Common myeloid progenitor, CD34-positive (primary cell): ENCODE data around the gene ALOX5AP.
A peak's percentile ranks its signal among the peaks of the same experiment; 100 is the strongest.

Source experiments
- CTCF ChIA-PET: fragments of 350-600 bp; sonication (Branson Sonifier 250); formaldehyde crosslinking; loops from one replicate; lab custom pipeline; 2021; ENCODE audit warnings: antibody characterized with exemption; lab: Charles Lee
- POLR2A ChIA-PET: fragments of 350-600 bp; sonication (Branson Sonifier 250); formaldehyde crosslinking; loops from one replicate; lab custom pipeline; 2021; ENCODE audit warnings: antibody characterized with exemption; lab: Charles Lee
- DNase-seq, 3 donors: peaks; one replicate each; pipeline versions ENCODE4 v3.0.0 to v3.0.0-alpha.2; 2013
- H3K27ac ChIP-seq, 2 experiments: 1 replicate in 1 of 2; 2 replicates in 1 of 2; pipeline ENCODE4 v1.7.0; 2013; ENCODE audit warnings: inconsistent platforms in 2 of 2, low read length in 2 of 2, mild to moderate bottlenecking in 2 of 2, low read depth in 1 of 2, moderate library complexity in 1 of 2; ENCODE audit not compliant: severe bottlenecking in 2 of 2, insufficient read depth in 1 of 2, poor library complexity in 1 of 2
- H3K27me3 ChIP-seq, 5 experiments: replicated peaks in 2 of 5; 1 replicate in 3 of 5; 2 replicates in 2 of 5; pipeline versions ENCODE4 v1.6.1 to v1.7.0; 2013; ENCODE audit warnings: low read length in 4 of 5, mild to moderate bottlenecking in 2 of 5, moderate library complexity in 2 of 5, inconsistent platforms in 1 of 5; ENCODE audit not compliant: insufficient read depth in 5 of 5, control insufficient read depth in 4 of 5
- H3K36me3 ChIP-seq, 4 experiments: 1 replicate in 2 of 4; 2 replicates in 2 of 4; pipeline versions ENCODE4 v1.6.1 to v1.7.0; 2013; ENCODE audit warnings: low read length in 3 of 4, control low read depth in 1 of 4, mild to moderate bottlenecking in 1 of 4; ENCODE audit not compliant: control insufficient read depth in 4 of 4, insufficient read depth in 4 of 4
- H3K4me1 ChIP-seq, 4 experiments: 1 replicate in 3 of 4; 2 replicates in 1 of 4; pipeline versions ENCODE4 v1.6.1 to v1.7.1; 2013; ENCODE audit warnings: low read length in 3 of 4, mild to moderate bottlenecking in 3 of 4, control low read depth in 1 of 4, inconsistent platforms in 1 of 4, moderate library complexity in 1 of 4; ENCODE audit not compliant: control insufficient read depth in 4 of 4, insufficient read depth in 4 of 4; ENCODE audit errors: control extremely low read depth in 1 of 4
- H3K4me3 ChIP-seq, 7 experiments: 1 replicate in 4 of 7; 2 replicates in 3 of 7; pipeline versions ENCODE4 v1.5.1 to v1.7.0; 2013; ENCODE audit warnings: mild to moderate bottlenecking in 7 of 7, low read length in 6 of 7, moderate library complexity in 6 of 7, inconsistent platforms in 2 of 7, low read depth in 2 of 7, control low read depth in 1 of 7; ENCODE audit not compliant: insufficient read depth in 4 of 7, control insufficient read depth in 1 of 7; ENCODE audit errors: extremely low read depth in 1 of 7
- H3K9me3 ChIP-seq, 5 experiments: 1 replicate in 4 of 5; 2 replicates in 1 of 5; pipeline versions ENCODE4 v1.6.1 to v1.7.1; 2013; ENCODE audit warnings: low read length in 4 of 5, mild to moderate bottlenecking in 2 of 5, inconsistent platforms in 1 of 5, low read depth in 1 of 5, moderate library complexity in 1 of 5; ENCODE audit not compliant: control insufficient read depth in 4 of 5, insufficient read depth in 2 of 5; ENCODE audit errors: control extremely low read depth in 1 of 5
- WGBS: methylation state at CpG from one replicate; pipeline ENCODE4 v1.1.5; 2013; ENCODE audit not compliant: insufficient coverage; 5-methylcytosine and 5-hydroxymethylcytosine counted together

Gene ALOX5AP

GRCh38 chr13:30800107-30800506 is 64.8 kb downstream of the ALOX5AP start:
- DNase-seq = no peak
- no peak overlapping the region for H3K4me3 ChIP-seq
- peaks cover 0 to 10% (median 5%) of the 10 kb centered on the region in 4 experiments for H3K4me1 ChIP-seq
- H3K36me3 ChIP-seq = no peaks in the 10 kb centered on the region
- POLR2A ChIA-PET = no interaction called here
- H3K9me3 ChIP-seq = no peaks in the 10 kb centered on the region
- 17% methylated on average over 1 of the region's 2 CpGs for WGBS
- H3K27ac ChIP-seq = no peak overlapping the region
- CTCF ChIA-PET = interaction anchor here (1.5 kb wide), 1 partner anchor 95 kb away, joined by 3 read pairs; no protein-coding TSS in a partner anchor
- H3K27me3 ChIP-seq = peaks cover 0 to 9% (median 0%) of the 10 kb centered on the region in 5 experiments

DNA sequence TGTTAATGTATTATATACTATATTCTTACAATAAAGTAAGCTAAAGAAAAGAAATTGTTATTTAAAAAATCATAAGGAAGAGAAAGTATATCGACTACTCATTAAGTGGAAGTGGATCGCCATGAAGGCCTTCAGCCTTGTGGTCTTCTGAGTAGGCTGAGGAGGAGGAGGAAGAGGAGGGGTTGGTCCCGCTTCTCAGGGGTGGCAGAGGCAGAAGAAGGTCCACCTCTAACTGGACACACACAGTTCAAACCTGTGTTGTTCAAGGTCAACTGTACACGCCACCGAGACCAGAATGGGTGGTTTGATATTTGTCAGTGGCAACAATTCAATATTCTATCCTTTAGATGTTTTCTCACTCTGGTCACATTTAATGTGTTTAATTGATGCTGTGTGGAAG is 67.2 kb downstream of the ALOX5AP start:
- 83% methylated on average over 2 of the region's 5 CpGs for WGBS
- H3K4me1 ChIP-seq = peaks cover 0 to 13% (median 9%) of the 10 kb centered on the region in 4 experiments
- DNase-seq = no peak
- no peaks in the 10 kb centered on the region for H3K9me3 ChIP-seq
- H3K36me3 ChIP-seq = no peaks in the 10 kb centered on the region
- ChIA-PET POLR2A (interaction anchor here (0.7 to 1.0 kb wide), 2 partner anchors 124 to 134 kb away, joined by 3 read pairs; no protein-coding TSS in a partner anchor), CTCF (interaction anchor here (0.7 to 4.0 kb wide), 8 partner anchors 10 to 494 kb away, joined by 3 to 33 read pairs (median 5); no protein-coding TSS in a partner anchor)
- peak overlapping the region in 1 of 7 experiments; percentile 53 for H3K4me3 ChIP-seq
- peaks cover 0 to 3% (median 0%) of the 10 kb centered on the region in 5 experiments for H3K27me3 ChIP-seq
- H3K27ac ChIP-seq = no peak overlapping the region

- ChIA-PET CTCF (interaction anchor here (0.8 to 4.0 kb wide), 15 partner anchors 8 to 495 kb away, joined by 3 to 33 read pairs (median 6); no protein-coding TSS in a partner anchor), POLR2A (interaction anchor here (1.0 kb wide), 1 partner anchor 134 kb away, joined by 3 read pairs; no protein-coding TSS in a partner anchor)
- 21% methylated on average over 29 of the region's 32 CpGs for WGBS
- Histone ChIP-seq H3K4me3 (peak overlapping the region in 4 of 7 experiments; percentile 32 to 68 (median 57)), H3K9me3 (no peaks in the 10 kb centered on the region), H3K4me1 (peaks cover 0 to 13% (median 9%) of the 10 kb centered on the region in 4 experiments), H3K27ac (no peak overlapping the region), H3K27me3 (peaks cover 0 to 3% (median 0%) of the 10 kb centered on the region in 5 experiments), H3K36me3 (no peaks in the 10 kb centered on the region)
- DNase-seq = peak; percentile 73 to 81 (median 77)
Measured at GRCh38 chr13:30802953-30803478, 67.7 kb downstream of the ALOX5AP start.

DNA sequence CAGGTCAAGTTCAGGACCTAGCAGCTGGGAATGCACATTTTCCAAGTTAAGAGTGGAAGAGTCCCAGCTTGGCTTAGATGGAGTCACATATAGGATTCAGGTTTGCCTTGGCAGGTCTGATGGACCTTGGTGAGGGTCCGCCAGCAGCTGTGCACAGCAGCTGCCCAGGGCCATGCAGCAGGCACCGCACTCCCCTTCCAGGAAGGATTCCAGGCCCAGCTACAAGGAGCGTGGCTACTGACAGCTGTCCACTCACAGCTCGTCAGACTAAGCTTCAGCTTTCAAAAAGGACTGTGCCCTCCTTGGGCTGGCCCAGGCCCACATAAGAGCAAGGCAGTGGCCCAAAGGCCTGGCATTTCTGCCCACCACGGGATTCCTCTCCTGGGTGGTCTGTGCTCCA is 68.4 kb downstream of the ALOX5AP start:
- H3K36me3 ChIP-seq = no peaks in the 10 kb centered on the region
- CTCF ChIA-PET = interaction anchor here (0.9 to 4.0 kb wide), 16 partner anchors 9 to 188 kb away, joined by 3 to 33 read pairs (median 6); no protein-coding TSS in a partner anchor
- H3K9me3 ChIP-seq = no peaks in the 10 kb centered on the region
- peaks cover 0 to 3% (median 0%) of the 10 kb centered on the region in 5 experiments for H3K27me3 ChIP-seq
- no peak for DNase-seq
- H3K4me1 ChIP-seq = peaks cover 0 to 13% (median 9%) of the 10 kb centered on the region in 4 experiments
- H3K27ac ChIP-seq = no peak overlapping the region
- H3K4me3 ChIP-seq = no peak overlapping the region
- WGBS = 98% methylated on average over 5 of the region's 5 CpGs
- POLR2A ChIA-PET = no interaction called here

DNA sequence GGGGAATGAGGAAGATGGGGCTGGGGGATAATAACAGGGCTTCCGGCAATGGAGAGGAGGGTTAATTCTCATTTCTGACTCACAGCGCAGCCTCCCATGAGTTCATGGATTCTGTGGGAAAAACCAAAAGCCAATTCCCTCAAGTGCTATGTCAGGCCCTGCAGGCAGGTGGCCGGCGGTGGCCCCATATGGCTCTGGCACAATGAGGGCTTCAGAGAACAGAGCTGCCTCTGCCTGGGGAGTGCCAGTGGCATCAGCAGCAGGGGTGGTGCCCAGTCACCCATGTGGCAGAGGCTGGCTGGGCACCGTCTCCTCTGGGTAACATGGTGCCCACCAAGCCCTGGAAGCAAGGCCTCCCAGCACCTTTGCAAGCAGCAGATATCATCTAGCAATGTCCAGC is 69.1 kb downstream of the ALOX5AP start:
- ChIA-PET CTCF (interaction anchor here (0.9 to 4.0 kb wide), 15 partner anchors 8 to 189 kb away, joined by 3 to 33 read pairs (median 5); no protein-coding TSS in a partner anchor), POLR2A (interaction anchor here (0.6 kb wide), 1 partner anchor 145 kb away, joined by 4 read pairs; no protein-coding TSS in a partner anchor)
- no peak overlapping the region for H3K4me3 ChIP-seq
- H3K9me3 ChIP-seq = no peaks in the 10 kb centered on the region
- no peak overlapping the region for H3K27ac ChIP-seq
- 98% methylated on average over 5 of the region's 5 CpGs for WGBS
- H3K27me3 ChIP-seq = no peaks in the 10 kb centered on the region
- DNase-seq = no peak
- peaks cover 0 to 13% (median 9%) of the 10 kb centered on the region in 4 experiments for H3K4me1 ChIP-seq
- no peaks in the 10 kb centered on the region for H3K36me3 ChIP-seq

GRCh38 chr13:30805132-30805537 is 69.8 kb downstream of the ALOX5AP start:
- no peak overlapping the region for H3K27ac ChIP-seq
- no peaks in the 10 kb centered on the region for H3K27me3 ChIP-seq
- no peaks in the 10 kb centered on the region for H3K9me3 ChIP-seq
- peaks cover 0 to 13% (median 9%) of the 10 kb centered on the region in 4 experiments for H3K4me1 ChIP-seq
- no peak for DNase-seq
- ChIA-PET CTCF (interaction anchor here (0.9 to 4.0 kb wide), 15 partner anchors 8 to 182 kb away, joined by 3 to 33 read pairs (median 5); no protein-coding TSS in a partner anchor), POLR2A (interaction anchor here (0.6 kb wide), 1 partner anchor 146 kb away, joined by 4 read pairs; no protein-coding TSS in a partner anchor)
- no peaks in the 10 kb centered on the region for H3K36me3 ChIP-seq
- WGBS = 100% methylated on average over 3 of the region's 4 CpGs
- H3K4me3 ChIP-seq = no peak overlapping the region

DNA sequence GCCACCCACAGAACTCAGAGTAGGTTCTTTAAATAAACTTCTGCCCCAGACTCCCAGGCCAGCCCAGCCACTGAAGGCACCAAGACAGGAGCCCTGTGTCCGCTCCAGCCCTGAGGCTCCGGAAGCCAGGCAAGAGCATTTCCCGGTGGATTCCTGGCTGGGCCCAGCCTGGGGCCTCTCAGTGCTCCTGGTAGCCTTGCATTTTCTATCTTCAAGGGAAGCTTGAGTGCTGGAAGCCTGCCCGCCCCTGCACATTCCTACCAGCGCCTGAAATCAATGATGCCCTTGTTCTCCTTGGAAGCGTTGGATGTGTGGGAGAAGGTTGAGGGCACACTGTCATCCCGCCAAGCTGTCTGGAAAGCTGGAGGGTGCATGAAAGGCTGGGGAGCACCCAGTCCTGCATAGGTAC is 70.3 kb downstream of the ALOX5AP start:
- 100% methylated on average over 6 of the region's 7 CpGs for WGBS
- H3K36me3 ChIP-seq = no peaks in the 10 kb centered on the region
- H3K9me3 ChIP-seq = no peaks in the 10 kb centered on the region
- no peaks in the 10 kb centered on the region for H3K27me3 ChIP-seq
- H3K27ac ChIP-seq = no peak overlapping the region
- peaks cover 0 to 13% (median 9%) of the 10 kb centered on the region in 4 experiments for H3K4me1 ChIP-seq
- DNase-seq = no peak
- CTCF ChIA-PET = interaction anchor here (1.0 to 4.0 kb wide), 14 partner anchors 9 to 182 kb away, joined by 3 to 33 read pairs (median 5); no protein-coding TSS in a partner anchor
- POLR2A ChIA-PET = no interaction called here
- no peak overlapping the region for H3K4me3 ChIP-seq
